Lower leg skin (tissue), 4 donors: Measurements from ENCODE around the gene P3H3. TPM values are rescaled to one million over a fixed set of nuclear protein-coding genes. Genes with fewer than 3 reads are reported as not detected.

ENCODE experiments used
- total RNA-seq, 4 donors: library from RNA; depleted of rRNA; stranded (reverse); fragments of >200 nt; gene quantifications; one replicate each; pipeline ENCODE4 v1.1.0, GENCODE V29; 2016

P3H3 gene
- total RNA-seq, 4 donors from 2014 or later: 8.8 to 18.2 (median 11.8) TPM

Other genes with a start within 250 kb of the P3H3 start
- 100 to 1,000 TPM; 167 to 235 (median 205) TPM for gene CHD4, start 221.0 kb upstream of the P3H3 start, total RNA-seq
- gene LPAR5, start 192.4 kb upstream of the P3H3 start, total RNA-seq: 10 to 100 TPM; 11.0 to 16.4 (median 12.4) TPM
- gene ACRBP, start 181.0 kb upstream of the P3H3 start, total RNA-seq: 1 to 10 TPM in 2 of 4 donors, under 1 TPM in 2; 0.42 to 8.6 (median 0.76) TPM
- gene ING4, start 165.3 kb upstream of the P3H3 start, total RNA-seq: 10 to 100 TPM; 40.8 to 63.6 (median 56.0) TPM
- 10 to 100 TPM; 22.7 to 79.9 (median 33.7) TPM for gene ZNF384, start 139.0 kb upstream of the P3H3 start, total RNA-seq
- not detected for gene PIANP, start 127.6 kb upstream of the P3H3 start, total RNA-seq
- gene COPS7A, start 104.4 kb upstream of the P3H3 start, total RNA-seq: 10 to 100 TPM; 46.3 to 64.6 (median 56.6) TPM
- gene MLF2, start 75.3 kb upstream of the P3H3 start, total RNA-seq: 100 to 1,000 TPM; 140 to 196 (median 175) TPM
- gene PTMS, start 62.0 kb upstream of the P3H3 start, total RNA-seq: 100 to 1,000 TPM in 2 of 4 donors, 10 to 100 TPM in 2; 91.6 to 131 (median 114) TPM
- 1 to 10 TPM in 1 of 4 donors, under 1 TPM in 1, not detected in 2; 0.52 to 1.1 TPM for gene LAG3, start 55.9 kb upstream of the P3H3 start, total RNA-seq
- gene CD4, start 38.9 kb upstream of the P3H3 start, total RNA-seq: 1 to 10 TPM; 2.9 to 7.0 (median 3.6) TPM
- gene GPR162, start 6.6 kb upstream of the P3H3 start, total RNA-seq: 1 to 10 TPM in 2 of 4 donors, under 1 TPM in 1, not detected in 1; 0.65 to 1.4 (median 1.3) TPM
- 1 to 10 TPM in 1 of 4 donors, under 1 TPM in 2, not detected in 1; 0.17 to 1.2 (median 0.52) TPM for gene GNB3, start 12.5 kb downstream of the P3H3 start, total RNA-seq
- gene CDCA3, start 22.9 kb downstream of the P3H3 start, total RNA-seq: 1 to 10 TPM; 2.0 to 7.1 (median 2.9) TPM
- 10 to 100 TPM; 61.9 to 79.3 (median 72.5) TPM for gene USP5, start 23.7 kb downstream of the P3H3 start, total RNA-seq
- 100 to 1,000 TPM; 265 to 558 (median 432) TPM for gene TPI1, start 39.1 kb downstream of the P3H3 start, total RNA-seq
- gene SPSB2, start 44.9 kb downstream of the P3H3 start, total RNA-seq: 10 to 100 TPM in 3 of 4 donors, 1 to 10 TPM in 1; 6.8 to 14.7 (median 11.5) TPM
- gene LRRC23, start 76.4 kb downstream of the P3H3 start, total RNA-seq: 10 to 100 TPM in 1 of 4 donors, 1 to 10 TPM in 3; 6.4 to 11.5 (median 8.2) TPM
- 1 to 10 TPM; 3.6 to 7.9 (median 6.1) TPM for gene ENO2, start 86.2 kb downstream of the P3H3 start, total RNA-seq
- gene ATN1, start 99.6 kb downstream of the P3H3 start, total RNA-seq: 100 to 1,000 TPM in 1 of 4 donors, 10 to 100 TPM in 3; 33.4 to 115 (median 64.0) TPM
- not detected for gene RNU7-1, start 115.4 kb downstream of the P3H3 start, total RNA-seq
- gene C12orf57, start 115.6 kb downstream of the P3H3 start, total RNA-seq: 100 to 1,000 TPM; 341 to 526 (median 418) TPM
- 10 to 100 TPM; 31.8 to 44.5 (median 34.4) TPM for gene PTPN6, start 122.9 kb downstream of the P3H3 start, total RNA-seq
- 100 to 1,000 TPM; 176 to 256 (median 221) TPM for gene PHB2, start 142.3 kb downstream of the P3H3 start, total RNA-seq
- gene EMG1, start 142.5 kb downstream of the P3H3 start, total RNA-seq: 10 to 100 TPM; 31.7 to 43.1 (median 34.7) TPM
- 10 to 100 TPM; 29.6 to 51.2 (median 48.4) TPM for gene LPCAT3, start 190.1 kb downstream of the P3H3 start, total RNA-seq
- 100 to 1,000 TPM in 1 of 4 donors, 10 to 100 TPM in 3; 52.6 to 187 (median 59.3) TPM for gene C1S, start 232.3 kb downstream of the P3H3 start, total RNA-seq